Measurements from ENCODE around the gene TNS2.
A peak's percentile ranks its signal among the peaks of the same experiment; 100 is the strongest.

TNS2 gene

GRCh38 chr12:53068811-53069585 is 19.1 kb downstream of the TNS2 start:
- DNase-seq (ENCODE audit: low spot score) = no peak

DNA sequence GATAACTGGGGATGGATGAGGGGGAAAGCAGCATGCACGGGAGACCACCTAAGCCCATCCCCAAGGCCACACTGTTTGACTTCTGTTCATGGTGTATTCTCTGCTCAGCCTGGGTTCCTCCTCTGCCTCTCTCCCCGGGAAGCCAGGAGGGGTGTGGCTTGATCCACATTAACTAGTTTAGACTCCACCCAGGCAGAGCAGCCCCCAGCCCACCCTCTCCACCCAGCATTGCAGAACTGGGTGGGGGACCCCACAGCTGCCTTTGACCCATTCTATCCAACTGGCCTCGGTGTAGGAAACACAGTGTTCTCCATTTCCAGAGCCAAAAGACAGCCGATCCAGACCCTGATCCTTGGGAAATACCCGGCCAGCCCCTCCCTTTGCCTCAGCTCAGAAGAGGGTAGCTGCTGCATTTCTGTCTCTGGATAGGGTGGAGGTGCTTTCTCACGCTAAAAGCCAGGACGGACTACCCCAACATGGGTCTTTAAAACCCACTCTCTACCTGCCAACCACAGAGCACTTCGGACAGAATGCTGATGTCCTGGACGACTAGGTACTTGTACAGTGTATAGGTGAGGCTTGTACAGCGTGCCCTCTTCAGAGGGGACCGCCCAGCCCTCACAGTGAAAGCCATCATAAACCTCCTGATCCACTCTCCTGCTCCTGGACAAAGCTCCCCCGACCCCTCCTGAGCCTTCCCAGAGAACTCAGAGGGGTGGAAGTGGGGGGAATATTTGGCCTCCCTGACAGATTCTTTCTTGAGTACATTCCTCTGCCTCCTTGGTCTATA is 20.0 kb downstream of the TNS2 start:
- no peak for DNase-seq (ENCODE audit: low spot score)

DNA sequence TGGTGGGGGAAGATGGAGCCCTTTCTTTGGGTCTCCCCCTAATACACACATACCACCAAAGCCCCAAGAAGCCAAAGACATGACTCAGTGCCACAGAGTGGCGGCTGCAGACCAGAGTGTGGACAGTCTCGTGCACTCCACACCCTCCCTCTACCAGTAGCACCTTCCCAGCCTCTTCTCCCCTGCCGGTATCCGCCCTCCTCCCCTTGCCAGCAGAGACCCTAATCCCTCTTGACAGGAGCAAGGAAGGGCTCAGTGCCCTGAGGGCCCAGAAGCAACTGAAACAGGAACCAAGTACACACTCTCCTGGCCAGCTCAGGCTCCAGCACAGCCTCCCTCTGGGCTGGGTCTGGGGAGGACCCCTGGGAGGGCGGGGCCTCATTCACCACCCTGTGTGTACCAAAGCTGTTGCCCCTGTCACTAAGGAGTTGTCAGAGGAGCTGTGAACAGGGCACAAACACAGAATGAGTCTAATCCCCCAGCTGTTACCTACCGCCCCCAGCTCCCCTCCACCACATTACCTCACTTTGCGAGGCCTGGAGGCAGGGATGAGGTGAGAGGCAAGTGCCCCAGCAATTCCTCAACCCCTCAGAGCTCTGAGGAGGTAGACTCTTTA is 21.1 kb downstream of the TNS2 start:
- no peak for DNase-seq (ENCODE audit: low spot score)

GRCh38 chr12:53071591-53072551 is 22.0 kb downstream of the TNS2 start:
- no peak for DNase-seq (ENCODE audit: low spot score)

- DNase-seq (ENCODE audit: low spot score) = no peak
Observed at GRCh38 chr12:53073881-53074280, 24.0 kb downstream of the TNS2 start.

- DNase-seq (ENCODE audit: low spot score) = no peak
Observed at GRCh38 chr12:53074283-53074998, 24.6 kb downstream of the TNS2 start.

- DNase-seq (ENCODE audit: low spot score) = no peak
Observed at GRCh38 chr12:53074999-53075370, 25.1 kb downstream of the TNS2 start.

- no peak for DNase-seq (ENCODE audit: low spot score)
Observed at GRCh38 chr12:53076461-53076860, 26.6 kb downstream of the TNS2 start.

GRCh38 chr12:53077030-53077429 is 27.2 kb downstream of the TNS2 start:
- DNase-seq (ENCODE audit: low spot score) = no peak

GRCh38 chr12:53078425-53079225 is 28.8 kb downstream of the TNS2 start:
- DNase-seq (ENCODE audit: low spot score) = no peak

- peak; percentile 98 for DNase-seq (ENCODE audit: low spot score)
Observed at GRCh38 chr12:53079226-53080117, 29.6 kb downstream of the TNS2 start, which contains the start of gene SPRYD3. Gene SPRYD3 (minus strand): TSS chr12:53079390. CDS start chr12:53079333, 57 bp downstream.

DNA sequence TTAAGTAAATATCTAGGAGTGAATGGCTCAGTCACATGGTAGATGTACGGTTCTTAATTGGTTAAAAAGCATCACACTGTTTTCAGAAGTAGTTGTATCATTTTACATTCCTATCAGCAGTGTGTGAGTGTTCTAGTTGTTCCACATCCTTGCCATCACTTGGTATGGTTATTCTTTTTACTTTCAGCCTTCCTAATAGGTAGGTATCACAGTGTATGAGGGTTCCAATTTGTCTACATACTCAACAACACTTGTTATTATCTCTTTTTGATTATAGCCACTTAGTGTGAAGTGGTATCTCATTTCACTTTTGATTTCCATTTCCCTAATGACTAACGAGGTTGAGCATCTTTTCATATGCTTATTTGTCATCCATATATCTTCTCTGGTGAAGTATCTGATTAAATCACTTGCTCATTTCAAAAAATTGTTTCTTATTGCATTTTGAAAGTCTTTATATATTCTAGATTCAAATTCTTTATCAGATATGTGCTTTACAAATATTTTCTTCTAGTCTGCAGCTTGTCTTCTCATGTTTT is 32.8 kb downstream of the TNS2 start:
- DNase-seq (ENCODE audit: low spot score) = no peak

GRCh38 chr12:53086361-53086760 is 36.5 kb downstream of the TNS2 start:
- no peak for DNase-seq (ENCODE audit: low spot score)

GRCh38 chr12:53090105-53090504 is 40.2 kb downstream of the TNS2 start:
- no peak for DNase-seq (ENCODE audit: low spot score)

DNA sequence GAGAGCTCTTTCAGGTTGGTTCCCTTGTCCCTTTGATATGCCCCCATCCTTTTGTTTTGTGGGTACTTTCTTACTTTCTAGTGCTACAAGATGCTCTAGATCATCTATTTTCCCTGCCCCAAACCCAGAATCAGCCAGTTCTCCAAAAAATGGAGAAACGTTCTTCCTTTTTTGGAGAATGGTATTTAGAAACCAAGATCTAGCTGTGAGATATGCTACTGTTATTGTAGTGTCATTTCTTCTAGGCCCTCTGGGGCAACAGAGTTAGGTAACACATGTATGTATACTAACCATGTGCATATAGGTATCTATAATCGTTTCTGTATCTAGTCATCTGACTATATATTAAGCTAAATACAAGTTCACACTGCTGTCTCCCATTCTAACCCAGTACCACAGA is 40.7 kb downstream of the TNS2 start:
- DNase-seq (ENCODE audit: low spot score) = no peak

DNA sequence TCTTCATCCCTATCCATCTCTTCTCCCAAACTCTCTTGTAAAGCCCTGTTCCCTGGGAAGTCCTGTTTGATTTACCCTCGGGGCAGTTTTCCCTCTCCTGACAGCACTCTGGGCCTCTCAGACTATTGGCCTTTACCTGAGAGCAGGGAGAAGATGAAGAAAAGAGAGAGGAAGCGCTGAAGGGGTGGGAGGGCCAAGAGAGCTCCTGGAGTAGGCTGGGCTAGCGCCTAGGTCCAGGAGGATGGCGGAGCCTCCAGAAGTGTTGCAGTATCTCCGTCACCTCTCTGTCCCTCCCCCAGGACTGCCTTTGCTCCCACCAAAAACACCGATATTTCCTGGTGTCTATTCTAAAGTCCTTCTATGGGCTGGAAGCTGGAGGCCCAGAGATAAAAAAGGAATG is 41.9 kb downstream of the TNS2 start:
- no peak for DNase-seq (ENCODE audit: low spot score)

- DNase-seq (ENCODE audit: low spot score) = no peak
Observed at GRCh38 chr12:53093777-53094393, 44.0 kb downstream of the TNS2 start.

GRCh38 chr12:53094394-53094787 is 44.5 kb downstream of the TNS2 start:
- DNase-seq (ENCODE audit: low spot score) = no peak

Measured in kidney tubule cell (primary cell).